GM18498 (cell line): ENCODE results near the gene LYPLA2.
"Not testable (repeated sequence)": the region's sequence is repeated elsewhere in the genome, so short reads cannot be mapped to it uniquely, and the experiment has no call there.

Source experiments
- ATAC-seq: cut with Tn5 transposase; IDR thresholded peaks from one replicate; pipeline ENCODE4 v1.9.1; 2021; ENCODE audit warnings: mild to moderate bottlenecking, moderate library complexity; ENCODE audit not compliant: unreplicated experiment

Gene LYPLA2

GRCh38 chr1:23825762-23826522 is 35.0 kb downstream of the LYPLA2 start:
- peak; percentile 47 for ATAC-seq

GRCh38 chr1:23826590-23826989 is 35.6 kb downstream of the LYPLA2 start:
- ATAC-seq, result not testable (repeated sequence)

DNA sequence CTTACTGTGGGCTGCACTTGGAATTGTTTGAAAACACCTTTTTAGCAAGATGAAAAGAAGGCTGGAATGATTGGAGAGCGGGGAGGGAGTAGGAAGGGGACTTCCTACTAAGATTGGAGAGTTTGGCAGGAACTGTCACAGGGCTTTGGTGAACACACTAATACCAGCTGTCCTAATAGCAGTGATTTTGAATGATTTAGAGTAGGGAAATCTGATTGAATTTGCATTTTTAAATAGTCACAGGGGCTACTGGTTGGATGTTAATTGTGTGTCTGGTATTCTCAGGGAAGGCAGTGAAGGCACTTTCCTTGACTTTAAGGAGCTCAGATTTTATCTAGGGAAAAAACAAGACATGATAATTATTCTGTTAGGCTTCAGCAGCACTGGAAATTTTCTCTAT is 36.8 kb downstream of the LYPLA2 start:
- no peak for ATAC-seq

DNA sequence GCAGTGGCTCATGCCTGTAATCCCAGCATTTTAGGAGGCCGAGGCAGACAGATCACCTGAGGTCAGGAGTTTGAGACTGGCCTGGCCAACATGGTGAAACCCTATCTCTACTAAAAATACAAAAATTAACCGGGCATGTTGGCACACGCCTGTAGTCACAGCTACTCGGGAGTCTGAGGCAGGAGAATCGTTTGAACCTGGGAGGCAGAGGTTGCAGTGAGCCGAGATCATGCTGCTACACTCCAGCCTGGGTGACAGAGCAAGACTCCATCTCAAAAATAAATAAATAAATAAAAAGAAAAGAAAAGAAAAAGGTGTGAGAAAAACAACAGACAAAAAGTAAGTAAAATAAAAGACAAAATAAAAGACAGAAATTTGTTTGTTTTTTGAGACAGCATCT is 43.2 kb downstream of the LYPLA2 start:
- not testable (repeated sequence) for ATAC-seq

GRCh38 chr1:23836037-23836436 is 45.1 kb downstream of the LYPLA2 start:
- no peak for ATAC-seq

DNA sequence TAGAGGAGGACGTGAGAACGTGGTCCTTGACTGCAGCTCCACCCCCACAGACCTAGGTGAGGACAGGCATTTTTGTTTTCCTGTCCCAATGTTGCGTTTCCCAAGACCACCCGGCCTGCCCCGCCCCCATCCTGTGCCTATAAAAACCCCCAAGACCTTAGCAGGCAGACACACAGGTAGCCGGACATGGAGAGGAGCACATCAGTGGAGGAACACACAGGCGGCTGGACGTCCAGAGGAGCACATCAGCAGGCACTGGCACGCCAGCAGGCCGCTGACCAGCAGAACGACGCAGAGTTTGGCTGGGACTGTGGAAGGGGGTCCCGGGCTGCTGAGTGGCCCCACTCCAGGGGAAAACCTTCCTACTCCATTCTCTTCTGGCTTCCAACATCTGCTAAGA is 47.0 kb downstream of the LYPLA2 start:
- no peak for ATAC-seq

DNA sequence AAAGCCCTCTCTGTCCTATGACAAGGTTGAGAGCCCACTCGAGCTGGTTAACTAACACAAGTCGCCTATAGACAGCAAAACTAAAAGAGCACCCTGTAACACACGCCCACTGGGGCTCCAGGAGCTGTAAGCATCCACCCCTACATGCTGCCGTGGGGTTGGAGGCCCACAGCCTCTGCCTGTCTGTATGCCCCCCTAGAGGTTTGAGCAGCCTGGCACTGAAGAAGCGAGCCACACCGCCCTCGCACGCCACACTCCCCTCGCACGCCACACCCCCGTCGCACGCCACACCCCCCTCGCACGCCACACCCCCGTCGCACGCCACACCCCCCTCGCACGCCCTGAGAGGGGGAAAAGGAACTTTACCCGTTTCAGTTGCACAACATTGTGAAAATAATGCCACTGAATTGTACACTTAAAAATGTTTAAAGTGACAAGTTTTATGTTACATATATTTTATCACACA is 47.5 kb downstream of the LYPLA2 start:
- ATAC-seq, result no peak

DNA sequence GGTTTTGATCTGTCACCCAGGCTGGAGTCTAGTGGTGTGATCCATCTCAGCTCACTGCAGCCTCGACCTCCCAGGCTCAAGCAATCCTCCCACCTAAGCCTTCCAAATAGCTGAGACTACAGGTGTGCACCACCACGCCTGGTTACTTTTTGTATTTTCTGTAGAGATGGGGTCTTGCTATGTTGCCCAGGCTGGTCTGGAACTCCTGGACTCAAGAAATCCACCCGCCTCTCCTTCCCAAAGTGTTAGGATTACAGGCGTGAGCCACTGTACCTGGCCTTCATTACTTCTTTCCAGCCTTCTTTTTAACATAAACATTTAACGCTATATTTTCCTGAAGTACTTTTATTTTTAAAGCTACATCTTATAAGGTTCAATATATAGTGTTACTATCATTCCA is 52.7 kb downstream of the LYPLA2 start:
- ATAC-seq, result no peak
